ENCODE results near the gene NUDT3.

DNA sequence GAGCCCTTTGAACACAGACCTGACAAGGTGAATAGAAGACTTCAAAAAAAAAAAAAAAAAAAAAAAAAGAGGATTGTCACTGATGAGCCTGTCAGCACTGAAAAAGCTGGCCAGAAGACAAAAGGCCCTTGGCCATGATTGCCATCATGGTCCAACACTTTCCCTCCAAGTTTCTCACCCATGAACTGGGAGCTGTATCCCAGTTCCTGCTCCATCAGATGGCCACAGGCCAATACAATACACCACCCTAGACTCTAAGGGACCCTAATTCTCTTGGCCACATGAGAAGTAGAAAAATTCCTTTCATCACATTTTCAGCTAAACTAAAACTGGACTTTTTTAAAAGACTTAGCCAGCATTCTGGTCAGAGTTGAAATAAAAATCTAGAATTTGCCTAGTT is 50.2 kb downstream of the NUDT3 start:
- TF ChIP-seq, protein P1, sequence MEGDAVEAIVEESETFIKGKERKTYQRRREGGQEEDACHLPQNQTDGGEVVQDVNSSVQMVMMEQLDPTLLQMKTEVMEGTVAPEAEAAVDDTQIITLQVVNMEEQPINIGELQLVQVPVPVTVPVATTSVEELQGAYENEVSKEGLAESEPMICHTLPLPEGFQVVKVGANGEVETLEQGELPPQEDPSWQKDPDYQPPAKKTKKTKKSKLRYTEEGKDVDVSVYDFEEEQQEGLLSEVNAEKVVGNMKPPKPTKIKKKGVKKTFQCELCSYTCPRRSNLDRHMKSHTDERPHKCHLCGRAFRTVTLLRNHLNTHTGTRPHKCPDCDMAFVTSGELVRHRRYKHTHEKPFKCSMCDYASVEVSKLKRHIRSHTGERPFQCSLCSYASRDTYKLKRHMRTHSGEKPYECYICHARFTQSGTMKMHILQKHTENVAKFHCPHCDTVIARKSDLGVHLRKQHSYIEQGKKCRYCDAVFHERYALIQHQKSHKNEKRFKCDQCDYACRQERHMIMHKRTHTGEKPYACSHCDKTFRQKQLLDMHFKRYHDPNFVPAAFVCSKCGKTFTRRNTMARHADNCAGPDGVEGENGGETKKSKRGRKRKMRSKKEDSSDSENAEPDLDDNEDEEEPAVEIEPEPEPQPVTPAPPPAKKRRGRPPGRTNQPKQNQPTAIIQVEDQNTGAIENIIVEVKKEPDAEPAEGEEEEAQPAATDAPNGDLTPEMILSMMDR (IDR thresholded peaks at IDR 0.05) = no peak
- no peak for TF ChIP-seq POLR2AphosphoS5 (IDR thresholded peaks at IDR 0.05)
